ENCODE results near the gene CECR2.

CECR2 gene

GRCh38 chr22:17368144-17368543 is 1.1 kb upstream of the CECR2 start:
- DNase-seq (ENCODE audit: low read depth, low spot score) = no peak

- DNase-seq (ENCODE audit: low read depth, low spot score) = peak; percentile 69
Measured at GRCh38 chr22:17368554-17369438, 464 bp upstream of the CECR2 start.

GRCh38 chr22:17370026-17370765 is 936 bp downstream of the CECR2 start:
- DNase-seq (ENCODE audit: low read depth, low spot score) = no peak

GRCh38 chr22:17370766-17371432 is 1.6 kb downstream of the CECR2 start:
- no peak for DNase-seq (ENCODE audit: low read depth, low spot score)

GRCh38 chr22:17371448-17371847 is 2.2 kb downstream of the CECR2 start:
- DNase-seq (ENCODE audit: low read depth, low spot score) = no peak

GRCh38 chr22:17373855-17374254 is 4.6 kb downstream of the CECR2 start:
- DNase-seq (ENCODE audit: low read depth, low spot score) = no peak

GRCh38 chr22:17375914-17376614 is 6.8 kb downstream of the CECR2 start:
- no peak for DNase-seq (ENCODE audit: low read depth, low spot score)

- no peak for DNase-seq (ENCODE audit: low read depth, low spot score)
Measured at GRCh38 chr22:17376950-17377349, 7.7 kb downstream of the CECR2 start.

- DNase-seq (ENCODE audit: low read depth, low spot score) = no peak
Measured at GRCh38 chr22:17379944-17380343, 10.7 kb downstream of the CECR2 start.

GRCh38 chr22:17380359-17381087 is 11.3 kb downstream of the CECR2 start:
- no peak for DNase-seq (ENCODE audit: low read depth, low spot score)

- no peak for DNase-seq (ENCODE audit: low read depth, low spot score)
Measured at GRCh38 chr22:17381192-17381913, 12.1 kb downstream of the CECR2 start.

- no peak for DNase-seq (ENCODE audit: low read depth, low spot score)
Measured at GRCh38 chr22:17384612-17385330, 15.5 kb downstream of the CECR2 start.

- no peak for DNase-seq (ENCODE audit: low read depth, low spot score)
Measured at GRCh38 chr22:17387356-17387755, 18.1 kb downstream of the CECR2 start.

- no peak for DNase-seq (ENCODE audit: low read depth, low spot score)
Measured at GRCh38 chr22:17388235-17388634, 19.0 kb downstream of the CECR2 start.

GRCh38 chr22:17390087-17390486 is 20.8 kb downstream of the CECR2 start:
- DNase-seq (ENCODE audit: low read depth, low spot score) = no peak

GRCh38 chr22:17396516-17396915 is 27.3 kb downstream of the CECR2 start:
- no peak for DNase-seq (ENCODE audit: low read depth, low spot score)

- DNase-seq (ENCODE audit: low read depth, low spot score) = no peak
Measured at GRCh38 chr22:17397756-17398547, 28.7 kb downstream of the CECR2 start.

GRCh38 chr22:17400305-17400704 is 31.0 kb downstream of the CECR2 start:
- DNase-seq (ENCODE audit: low read depth, low spot score) = no peak

GRCh38 chr22:17401728-17402127 is 32.5 kb downstream of the CECR2 start:
- no peak for DNase-seq (ENCODE audit: low read depth, low spot score)
